Activated naive CD4-positive, alpha-beta T cell treated with anti-CD3 and anti-CD28 coated beads, Interleukin-2, amount 50 U/mL, for 72 hours (primary cell): Measurements from ENCODE around the gene MN1. TPM values are rescaled to one million over a fixed set of nuclear protein-coding genes. Genes with fewer than 3 reads are reported as not detected.

Experiments
- ATAC-seq, 2 donors: fragments of 150-1000 bp; cut with Tn5 transposase; 2 replicates each; pipeline ENCODE4 v1.10.0; 2021; ENCODE audit warnings: mild to moderate bottlenecking in 2 of 2, moderate library complexity in 2 of 2
- DNase-seq, 2 donors: peaks; one replicate each; pipeline ENCODE4 v3.0.0; 2021 to 2022; ENCODE audit warnings: low spot score in 2 of 2
- H3K27ac Mint-ChIP-seq, 2 donors: one replicate each; pipeline ENCODE4 v1.8.0; 2022; ENCODE audit warnings: mild to moderate bottlenecking in 2 of 2, mixed read lengths in 2 of 2
- H3K36me3 Mint-ChIP-seq, 2 donors: one replicate each; pipeline ENCODE4 v1.8.0; 2022; ENCODE audit warnings: mixed read lengths in 2 of 2
- H3K9me3 Mint-ChIP-seq, 2 donors: one replicate each; pipeline ENCODE4 v1.8.0; 2022; ENCODE audit warnings: mixed read lengths in 2 of 2
- total RNA-seq, 2 donors: library from RNA; stranded (reverse); gene quantifications; one replicate each; pipeline ENCODE4 v1.2.3, GENCODE V29; 2022

MN1 gene
- total RNA-seq, 2 donors from 2014 or later: 0.14 to 0.16 TPM

GRCh38 chr22:27778294-27779090, 23.1 kb downstream of the MN1 start:
- H3K36me3 Mint-ChIP-seq: no peaks in the 10 kb centered on the region
- no peak overlapping the region for H3K27ac Mint-ChIP-seq
- no peak for DNase-seq
- H3K9me3 Mint-ChIP-seq: no peaks in the 10 kb centered on the region
- ATAC-seq: no peak

DNA sequence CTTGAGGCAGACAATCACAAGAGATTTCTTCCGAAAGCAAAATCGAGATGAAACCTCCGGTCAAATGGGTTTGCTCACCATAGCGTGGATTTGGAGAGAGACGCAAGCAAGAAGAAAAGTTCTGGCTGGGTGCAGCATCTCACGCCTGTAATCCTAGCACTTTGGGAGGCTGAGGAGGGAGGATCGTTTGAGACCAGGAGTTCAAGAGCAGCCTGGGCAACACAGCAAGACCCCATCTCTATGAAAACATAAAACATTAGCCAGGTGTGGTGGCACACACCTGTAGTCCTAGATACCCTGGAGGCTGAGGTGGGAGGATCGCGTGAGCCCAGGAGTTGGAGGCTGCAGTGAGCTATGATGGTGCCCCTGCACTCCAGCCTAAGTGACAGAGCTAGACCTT, 24.4 kb downstream of the MN1 start:
- ATAC-seq: no peak
- no peak overlapping the region for H3K27ac Mint-ChIP-seq
- no peaks in the 10 kb centered on the region for H3K9me3 Mint-ChIP-seq

GRCh38 chr22:27776650-27776958, 25.0 kb downstream of the MN1 start:
- no peak overlapping the region for H3K27ac Mint-ChIP-seq
- ATAC-seq (no peak), DNase-seq (no peak)
- no peaks in the 10 kb centered on the region for H3K9me3 Mint-ChIP-seq
- H3K36me3 Mint-ChIP-seq: no peaks in the 10 kb centered on the region

More for the DNA sequence above, 24.4 kb downstream of the MN1 start:
- no peaks in the 10 kb centered on the region for H3K36me3 Mint-ChIP-seq
- no peak for DNase-seq

DNA sequence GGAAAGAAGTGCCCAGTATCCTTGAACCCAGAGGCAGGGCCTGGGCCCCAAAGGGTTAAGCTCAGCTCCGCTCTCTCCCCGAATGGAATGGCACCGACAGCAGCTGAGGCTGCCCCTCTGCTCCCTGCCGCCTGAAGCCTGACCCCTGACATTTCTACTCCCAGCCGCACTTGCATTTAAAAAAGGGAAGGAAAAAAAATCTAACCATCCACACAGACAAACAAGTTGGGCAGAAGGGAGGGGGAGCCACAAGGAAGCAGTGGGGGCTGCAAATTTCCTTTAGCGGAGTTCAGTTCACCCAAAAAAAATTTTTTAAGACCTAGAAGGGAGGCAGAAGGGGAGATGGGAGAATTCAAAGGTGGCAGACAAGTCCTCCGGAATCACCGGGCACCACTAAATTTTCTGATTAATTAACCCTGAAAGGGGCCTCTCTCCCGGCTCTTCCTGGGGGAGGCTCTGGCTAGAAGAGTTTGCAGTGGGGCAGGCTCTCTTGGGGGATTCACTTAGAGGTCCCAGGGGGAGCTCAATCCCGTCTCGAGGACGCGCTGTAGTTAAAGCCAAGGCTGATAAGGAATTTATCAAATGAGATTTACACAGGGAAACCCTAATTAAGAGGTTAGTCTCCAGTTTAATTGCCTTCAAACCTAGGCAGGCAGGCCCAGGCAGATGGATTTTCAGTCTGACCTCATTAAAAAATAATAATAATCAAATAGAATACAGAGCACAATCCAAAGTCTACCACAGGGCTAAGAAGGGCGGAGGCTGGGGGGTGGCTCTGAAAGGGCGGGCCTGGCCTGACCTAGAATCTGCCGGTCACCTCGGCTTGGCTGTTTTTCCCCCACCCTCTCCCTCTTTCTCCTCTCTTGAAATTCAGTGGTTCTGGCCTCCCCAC, 25.6 kb downstream of the MN1 start:
- Mint-ChIP-seq H3K9me3 (no peaks in the 10 kb centered on the region), H3K36me3 (no peaks in the 10 kb centered on the region), H3K27ac (no peak overlapping the region)
- no peak for DNase-seq
- no peak for ATAC-seq

- no peaks in the 10 kb centered on the region for H3K36me3 Mint-ChIP-seq
- no peak for DNase-seq
- no peaks in the 10 kb centered on the region for H3K9me3 Mint-ChIP-seq
- no peak overlapping the region for H3K27ac Mint-ChIP-seq
- no peak for ATAC-seq
Observed at GRCh38 chr22:27775087-27775698, 26.4 kb downstream of the MN1 start.

DNA sequence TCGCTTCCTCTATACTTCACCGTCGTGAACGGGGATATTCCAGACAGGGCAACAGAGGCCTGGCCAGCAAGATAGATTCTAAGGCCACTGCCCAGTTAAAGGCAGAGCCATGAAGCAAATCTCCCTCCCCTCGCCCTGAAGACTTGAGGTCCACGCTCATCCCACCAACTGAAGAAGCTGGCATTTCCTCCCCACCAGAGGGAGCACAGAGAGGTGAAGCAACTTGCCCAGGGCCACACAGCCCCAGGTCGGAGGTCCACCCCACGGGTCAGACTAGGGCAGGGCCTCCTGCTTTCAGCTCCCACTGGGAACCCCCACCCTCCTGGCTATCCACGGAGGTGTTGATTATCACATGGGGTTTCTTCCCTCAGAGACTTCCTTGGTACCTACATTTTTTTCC, 27.4 kb downstream of the MN1 start:
- H3K36me3 Mint-ChIP-seq: no peaks in the 10 kb centered on the region
- DNase-seq (no peak), ATAC-seq (no peak)
- H3K9me3 Mint-ChIP-seq: no peaks in the 10 kb centered on the region
- peak overlapping the region in 1 of 2 donors; percentile 59 for H3K27ac Mint-ChIP-seq

DNA sequence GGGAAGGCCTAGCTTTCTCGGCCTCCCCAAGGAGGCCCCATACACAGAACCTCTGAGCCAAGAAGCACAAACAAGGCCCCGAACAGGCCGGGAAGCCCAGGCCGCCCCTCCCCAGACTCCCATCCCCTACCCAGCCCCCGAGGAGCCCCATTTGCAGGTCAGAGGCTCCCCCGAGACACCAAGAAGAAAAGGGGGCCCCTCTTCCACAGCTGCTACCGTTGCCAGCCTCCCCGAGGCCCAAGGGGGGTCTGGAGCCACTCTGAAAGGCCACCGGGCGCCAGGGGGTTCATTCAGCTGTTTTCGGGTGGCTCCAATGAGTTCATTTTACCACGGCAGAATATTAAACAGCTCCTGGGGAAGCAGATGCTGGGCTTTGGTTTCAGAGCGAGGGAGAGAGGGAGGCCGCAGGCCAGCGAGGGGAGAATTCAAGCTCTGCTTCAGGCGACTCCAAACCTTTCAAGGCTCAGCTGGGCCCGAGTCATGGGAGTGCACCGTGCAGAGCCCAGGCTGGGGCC, 28.5 kb downstream of the MN1 start:
- H3K27ac Mint-ChIP-seq: no peak overlapping the region
- ATAC-seq (no peak), DNase-seq (no peak)
- no peaks in the 10 kb centered on the region for H3K9me3 Mint-ChIP-seq
- no peaks in the 10 kb centered on the region for H3K36me3 Mint-ChIP-seq

GRCh38 chr22:27772081-27772983, 29.2 kb downstream of the MN1 start:
- DNase-seq (no peak), ATAC-seq (no peak)
- Mint-ChIP-seq H3K36me3 (no peaks in the 10 kb centered on the region), H3K27ac (no peak overlapping the region), H3K9me3 (no peaks in the 10 kb centered on the region)

DNA sequence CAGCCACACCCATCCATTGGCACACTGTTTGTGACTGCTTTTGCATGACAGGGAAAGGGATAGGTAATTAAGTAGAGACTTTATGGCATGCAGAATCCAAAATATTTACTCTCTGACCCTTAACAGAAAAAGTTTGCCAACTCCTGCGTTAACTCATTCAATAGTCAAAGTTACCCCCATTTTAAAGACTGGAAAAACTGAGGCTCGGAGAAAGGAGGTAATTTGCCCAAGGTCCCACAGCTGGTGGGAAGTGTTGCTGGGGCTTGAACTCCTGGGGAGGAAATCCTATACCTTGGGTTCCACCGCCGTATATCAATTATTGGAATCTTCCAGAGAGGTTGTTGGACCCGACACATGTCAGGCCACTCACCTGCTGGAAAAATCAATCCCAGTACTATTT, 29.9 kb downstream of the MN1 start:
- no peak for DNase-seq
- no peaks in the 10 kb centered on the region for H3K9me3 Mint-ChIP-seq
- H3K36me3 Mint-ChIP-seq: no peaks in the 10 kb centered on the region
- H3K27ac Mint-ChIP-seq: no peak overlapping the region
- ATAC-seq: no peak

DNA sequence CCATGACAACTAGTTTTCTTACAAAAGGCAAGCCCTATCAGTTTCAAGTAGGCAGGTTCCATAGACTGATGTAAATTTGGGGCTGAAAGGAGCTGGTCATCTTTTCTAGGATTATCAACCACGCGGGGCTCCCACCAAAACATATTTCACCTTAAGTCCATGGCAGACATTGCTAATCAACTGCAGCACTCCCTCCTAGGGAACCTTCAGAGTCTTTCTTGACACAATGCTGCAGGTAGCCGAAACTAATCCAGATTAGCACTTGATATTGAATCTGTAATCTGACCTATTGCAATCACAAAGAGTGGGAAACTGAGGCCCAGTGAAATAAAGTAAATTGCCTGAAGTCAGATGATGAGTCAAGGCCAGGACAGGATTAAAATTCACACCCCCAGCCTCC, 32.5 kb downstream of the MN1 start:
- H3K27ac Mint-ChIP-seq: no peak overlapping the region
- DNase-seq (no peak), ATAC-seq (no peak)
- no peaks in the 10 kb centered on the region for H3K9me3 Mint-ChIP-seq
- no peaks in the 10 kb centered on the region for H3K36me3 Mint-ChIP-seq

- no peak for ATAC-seq
- no peak for DNase-seq
- Mint-ChIP-seq H3K27ac (no peak overlapping the region), H3K36me3 (no peaks in the 10 kb centered on the region), H3K9me3 (no peaks in the 10 kb centered on the region)
Observed at GRCh38 chr22:27768027-27768653, 33.4 kb downstream of the MN1 start.

DNA sequence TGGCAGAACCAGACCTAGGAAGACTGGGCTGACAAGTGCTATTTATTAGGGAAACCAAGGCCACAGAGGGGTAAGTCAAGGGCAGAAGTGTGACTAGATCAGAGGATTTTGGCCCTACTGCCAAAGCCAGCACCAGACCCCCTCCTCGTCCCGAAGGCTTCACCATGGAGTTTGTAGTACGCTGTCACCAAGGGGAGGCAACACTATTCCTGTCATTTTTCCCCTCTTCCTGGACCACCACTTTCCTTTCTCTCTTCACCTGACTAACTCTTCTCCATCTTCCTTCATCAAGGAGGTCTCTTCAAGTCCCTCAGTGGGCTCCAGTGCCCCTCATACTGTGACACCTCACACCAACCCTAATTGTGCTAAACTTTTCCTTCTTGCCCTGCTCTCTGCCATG, 34.9 kb downstream of the MN1 start:
- Mint-ChIP-seq H3K27ac (no peak overlapping the region), H3K36me3 (no peaks in the 10 kb centered on the region), H3K9me3 (no peaks in the 10 kb centered on the region)
- DNase-seq (no peak), ATAC-seq (no peak)

DNA sequence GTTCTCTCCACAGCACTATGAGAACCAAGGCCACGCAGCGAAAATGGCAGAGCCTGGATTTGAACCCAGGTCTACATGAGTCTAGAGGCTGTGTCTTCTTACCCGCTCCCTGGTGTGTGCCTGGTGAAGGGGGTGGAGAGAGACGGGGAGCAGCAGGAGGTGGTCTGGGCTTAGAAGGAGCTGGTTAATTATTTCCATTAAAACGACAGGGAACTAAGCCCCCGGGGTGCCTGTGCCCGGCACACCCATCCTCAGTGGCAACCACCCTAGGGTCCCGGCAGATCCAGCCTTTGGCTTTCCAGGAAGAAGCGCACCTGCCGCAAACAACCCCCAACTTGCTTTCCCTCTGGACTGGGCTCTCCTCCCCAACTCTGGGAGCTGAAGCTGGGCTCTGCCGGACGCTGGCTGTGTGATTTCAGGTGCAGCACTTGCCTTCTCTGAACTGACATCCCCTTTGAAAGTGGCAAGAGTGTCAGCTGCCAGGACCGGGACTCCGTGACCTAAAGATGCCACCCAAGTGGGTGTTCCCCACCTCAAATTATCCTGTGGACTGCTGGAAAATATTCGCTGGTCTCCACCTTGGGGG, 35.8 kb downstream of the MN1 start:
- no peak for ATAC-seq

DNA sequence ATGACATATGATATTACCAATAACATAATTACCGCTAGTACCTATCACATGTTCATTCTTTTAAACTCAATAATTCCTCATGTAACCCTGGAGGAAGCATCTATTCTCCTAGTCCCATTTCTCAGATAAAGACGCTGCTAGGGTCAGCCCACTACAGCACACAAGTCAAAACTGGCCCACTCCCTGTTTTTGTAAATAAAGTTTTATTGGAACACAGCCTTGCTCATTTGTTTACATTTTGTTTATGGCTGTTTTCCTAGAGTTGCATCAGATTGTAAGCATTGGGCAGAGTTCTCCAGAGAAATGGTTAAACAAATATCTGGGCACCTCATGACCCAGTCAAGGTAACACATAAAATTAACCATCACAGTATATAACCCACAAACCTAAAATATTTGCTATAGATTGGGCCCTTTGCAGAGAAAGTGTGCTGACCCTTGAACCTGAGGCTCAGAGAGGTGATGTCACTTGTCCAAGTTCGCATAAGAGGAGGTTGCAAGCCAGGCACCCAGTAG, 36.8 kb downstream of the MN1 start:
- no peaks in the 10 kb centered on the region for H3K36me3 Mint-ChIP-seq
- DNase-seq: no peak
- no peak overlapping the region for H3K27ac Mint-ChIP-seq
- H3K9me3 Mint-ChIP-seq: no peaks in the 10 kb centered on the region
- ATAC-seq: no peak

More for the DNA sequence above, 35.8 kb downstream of the MN1 start:
- no peak overlapping the region for H3K27ac Mint-ChIP-seq
- H3K36me3 Mint-ChIP-seq: no peaks in the 10 kb centered on the region
- no peak for DNase-seq
- no peaks in the 10 kb centered on the region for H3K9me3 Mint-ChIP-seq

DNA sequence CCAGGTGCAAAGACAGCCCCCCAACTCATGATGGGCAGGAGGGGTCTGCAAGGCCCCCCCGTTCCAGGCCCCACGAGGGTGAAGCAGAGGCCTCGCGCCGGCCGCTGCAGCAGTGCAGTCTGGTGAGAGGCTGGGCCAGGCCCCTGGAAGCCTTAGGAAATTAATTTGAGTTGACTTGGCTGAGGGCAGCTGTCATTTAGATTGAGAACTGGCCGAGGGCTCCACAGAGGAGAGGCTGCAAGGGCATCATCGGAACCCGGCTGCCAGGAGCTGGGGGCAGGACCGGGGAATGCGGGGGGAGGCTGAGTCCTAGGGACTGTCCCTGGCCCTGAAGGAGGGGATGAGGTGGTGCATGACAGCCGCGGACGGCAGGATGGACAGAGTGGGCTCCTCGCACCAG, 39.9 kb downstream of the MN1 start:
- DNase-seq (no peak), ATAC-seq (no peak)
- H3K36me3 Mint-ChIP-seq: no peaks in the 10 kb centered on the region
- H3K9me3 Mint-ChIP-seq: no peaks in the 10 kb centered on the region
- no peak overlapping the region for H3K27ac Mint-ChIP-seq
